LNCAP (cell line): ENCODE data around the gene DCPS.

Source experiments
- TF ChIP-seq, protein P1 (sequence below): fragments of 450-650 bp; IDR thresholded peaks from 2 replicates; pipeline ENCODE4 v1.5.1; 2017; ENCODE audit warnings: mild to moderate bottlenecking

The DCPS gene

DNA sequence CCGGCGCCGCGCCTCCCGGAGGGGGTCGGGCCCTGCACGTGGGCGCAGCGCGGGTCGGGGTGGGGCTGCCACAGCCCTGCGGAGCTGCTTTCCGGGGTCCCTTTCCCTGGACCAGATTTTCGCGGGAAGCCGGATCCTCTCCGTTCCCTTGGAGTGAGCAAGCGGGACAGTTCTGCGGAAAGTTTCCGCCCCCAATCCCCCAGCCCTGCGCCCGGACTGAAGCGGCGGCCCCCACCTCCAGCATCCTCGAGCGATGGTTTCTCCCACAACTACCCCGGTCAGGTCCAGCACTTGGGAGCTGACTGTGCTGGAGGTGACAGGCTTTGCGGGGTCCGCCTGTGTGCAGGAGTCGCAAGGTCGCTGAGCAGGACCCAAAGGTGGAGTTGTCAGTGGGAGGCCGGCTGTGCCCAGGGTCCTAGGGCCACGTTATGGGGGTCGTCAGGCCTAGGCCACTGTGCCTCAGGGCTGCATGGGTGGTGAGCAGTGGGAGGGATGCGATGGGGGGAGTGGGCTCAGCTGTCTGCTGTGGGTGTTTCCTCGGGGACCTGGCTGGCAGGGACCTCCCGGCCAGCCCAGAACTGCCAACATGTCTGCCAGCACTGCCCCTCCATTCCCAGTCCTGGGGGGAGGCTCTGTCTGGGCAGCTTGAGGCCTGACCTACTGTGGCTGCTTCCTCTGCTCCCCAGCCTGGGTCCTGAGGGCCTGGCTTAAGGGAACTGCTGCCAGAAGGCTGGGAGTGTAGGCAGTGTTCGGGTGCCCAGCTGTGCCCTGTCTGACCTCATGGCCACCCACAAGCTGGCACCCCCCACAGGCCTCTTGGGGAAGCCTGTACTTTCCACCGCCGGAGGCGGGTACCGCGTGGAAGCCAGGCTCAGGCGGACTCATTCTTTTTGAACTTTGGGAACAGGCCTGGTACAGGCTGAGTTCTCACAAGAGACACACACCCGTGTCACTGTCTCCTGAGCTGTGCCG is 52.4 kb downstream of the DCPS start:
- TF ChIP-seq, protein P1, sequence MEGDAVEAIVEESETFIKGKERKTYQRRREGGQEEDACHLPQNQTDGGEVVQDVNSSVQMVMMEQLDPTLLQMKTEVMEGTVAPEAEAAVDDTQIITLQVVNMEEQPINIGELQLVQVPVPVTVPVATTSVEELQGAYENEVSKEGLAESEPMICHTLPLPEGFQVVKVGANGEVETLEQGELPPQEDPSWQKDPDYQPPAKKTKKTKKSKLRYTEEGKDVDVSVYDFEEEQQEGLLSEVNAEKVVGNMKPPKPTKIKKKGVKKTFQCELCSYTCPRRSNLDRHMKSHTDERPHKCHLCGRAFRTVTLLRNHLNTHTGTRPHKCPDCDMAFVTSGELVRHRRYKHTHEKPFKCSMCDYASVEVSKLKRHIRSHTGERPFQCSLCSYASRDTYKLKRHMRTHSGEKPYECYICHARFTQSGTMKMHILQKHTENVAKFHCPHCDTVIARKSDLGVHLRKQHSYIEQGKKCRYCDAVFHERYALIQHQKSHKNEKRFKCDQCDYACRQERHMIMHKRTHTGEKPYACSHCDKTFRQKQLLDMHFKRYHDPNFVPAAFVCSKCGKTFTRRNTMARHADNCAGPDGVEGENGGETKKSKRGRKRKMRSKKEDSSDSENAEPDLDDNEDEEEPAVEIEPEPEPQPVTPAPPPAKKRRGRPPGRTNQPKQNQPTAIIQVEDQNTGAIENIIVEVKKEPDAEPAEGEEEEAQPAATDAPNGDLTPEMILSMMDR, result no peak

DNA sequence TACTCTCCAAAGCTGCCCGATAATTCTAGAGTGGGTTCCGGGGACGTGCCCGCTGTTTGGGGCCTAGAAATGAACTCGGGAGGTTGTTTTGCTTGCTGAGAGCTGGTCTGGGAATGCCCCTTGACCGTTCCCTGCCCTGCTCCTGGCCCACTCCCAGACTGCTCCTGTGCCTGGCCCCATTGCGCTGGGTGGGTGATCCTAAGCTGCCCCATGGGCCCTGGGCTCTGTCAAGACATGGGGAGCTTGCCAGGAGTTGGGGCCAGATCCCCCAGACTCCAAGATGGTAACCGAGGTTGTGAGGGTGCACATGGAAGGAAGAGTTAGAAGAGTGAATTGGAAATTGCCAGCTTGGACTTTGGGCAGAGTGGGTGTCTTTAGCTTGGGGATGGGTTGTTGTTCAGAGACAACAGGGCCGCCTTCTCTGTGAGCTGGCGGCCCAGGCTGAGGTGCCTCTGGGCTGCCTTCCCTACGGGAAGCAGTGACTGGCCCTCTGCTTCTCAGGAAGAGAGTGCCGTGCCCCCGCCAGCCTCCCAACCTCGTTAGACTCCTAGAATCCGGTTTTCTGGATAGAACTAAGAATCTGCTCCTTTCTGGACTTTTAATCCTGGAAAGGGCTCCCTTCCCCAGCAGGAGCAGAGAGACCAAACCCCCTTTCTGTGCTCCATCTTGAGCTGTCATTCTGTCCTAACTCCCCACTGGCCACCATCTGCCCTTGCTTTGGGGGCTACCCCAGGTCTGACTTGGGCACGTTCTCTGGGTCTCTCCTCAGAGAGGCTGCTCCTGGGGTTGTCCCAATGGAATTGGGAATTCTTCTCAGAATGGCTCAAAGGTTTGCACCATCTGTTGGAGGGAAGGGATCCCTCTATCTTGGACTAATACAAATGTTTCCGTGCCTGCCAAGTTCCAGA is 53.4 kb downstream of the DCPS start:
- TF ChIP-seq, protein P1, result no peak

DNA sequence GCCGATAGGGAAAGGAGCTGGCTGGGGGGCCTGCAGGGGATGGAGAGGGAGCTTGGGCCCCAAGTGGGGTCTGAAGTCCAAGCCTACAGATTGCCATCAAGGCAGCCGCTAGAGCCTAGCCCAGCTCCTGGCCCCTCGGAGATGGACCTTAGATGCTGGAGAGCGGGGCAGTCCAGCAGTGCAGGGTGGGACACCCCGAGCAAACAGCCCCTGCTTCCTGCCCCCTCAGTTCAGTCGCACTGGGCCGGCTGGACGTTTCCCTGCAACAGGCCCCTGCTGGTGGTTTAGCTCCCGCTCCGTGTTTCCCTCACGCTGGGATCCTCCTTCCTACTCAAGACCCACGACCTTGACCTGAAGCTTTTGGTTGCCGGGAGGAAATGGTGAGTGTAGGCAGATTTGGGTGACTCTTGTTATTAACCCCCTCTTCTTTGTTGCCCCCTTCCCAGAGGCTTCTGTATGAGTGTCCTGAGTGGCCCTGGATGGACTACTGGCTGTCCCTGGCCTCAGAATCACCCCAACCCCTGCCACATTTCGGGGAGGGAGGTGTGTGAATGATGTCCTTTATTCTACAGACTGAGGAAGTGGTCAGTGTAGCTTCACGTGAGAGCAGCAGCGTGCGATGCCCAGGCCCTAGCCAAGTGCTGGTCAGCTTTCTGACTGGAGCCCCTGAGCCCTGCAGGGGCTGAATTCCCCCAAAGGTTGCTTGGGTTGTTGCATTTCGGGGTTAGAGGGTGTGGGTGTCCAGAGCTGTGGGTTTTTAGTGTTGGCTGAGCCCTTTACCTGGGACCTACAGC is 54.3 kb downstream of the DCPS start:
- TF ChIP-seq, protein P1, result no peak

DNA sequence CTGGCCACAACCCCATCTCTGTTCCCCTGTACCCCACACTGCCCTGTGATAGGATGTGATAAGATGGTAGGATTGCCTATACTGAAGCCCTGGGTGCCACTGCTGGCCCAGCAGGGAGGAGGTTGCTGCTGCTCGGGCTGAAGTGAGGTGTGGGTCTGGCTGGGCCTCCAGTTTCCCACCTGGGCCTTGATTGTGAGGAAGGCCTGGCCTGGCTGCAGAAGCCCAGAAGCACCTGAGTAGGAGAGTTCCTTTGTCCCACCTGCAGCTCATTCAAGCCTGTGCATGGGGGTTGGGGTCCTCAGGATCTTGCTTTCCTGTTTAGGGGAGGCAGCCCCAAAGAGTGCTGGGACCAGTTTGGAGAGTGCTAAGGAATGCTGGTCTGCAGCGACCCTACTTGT is 54.9 kb downstream of the DCPS start:
- TF ChIP-seq, protein P1, result no peak

DNA sequence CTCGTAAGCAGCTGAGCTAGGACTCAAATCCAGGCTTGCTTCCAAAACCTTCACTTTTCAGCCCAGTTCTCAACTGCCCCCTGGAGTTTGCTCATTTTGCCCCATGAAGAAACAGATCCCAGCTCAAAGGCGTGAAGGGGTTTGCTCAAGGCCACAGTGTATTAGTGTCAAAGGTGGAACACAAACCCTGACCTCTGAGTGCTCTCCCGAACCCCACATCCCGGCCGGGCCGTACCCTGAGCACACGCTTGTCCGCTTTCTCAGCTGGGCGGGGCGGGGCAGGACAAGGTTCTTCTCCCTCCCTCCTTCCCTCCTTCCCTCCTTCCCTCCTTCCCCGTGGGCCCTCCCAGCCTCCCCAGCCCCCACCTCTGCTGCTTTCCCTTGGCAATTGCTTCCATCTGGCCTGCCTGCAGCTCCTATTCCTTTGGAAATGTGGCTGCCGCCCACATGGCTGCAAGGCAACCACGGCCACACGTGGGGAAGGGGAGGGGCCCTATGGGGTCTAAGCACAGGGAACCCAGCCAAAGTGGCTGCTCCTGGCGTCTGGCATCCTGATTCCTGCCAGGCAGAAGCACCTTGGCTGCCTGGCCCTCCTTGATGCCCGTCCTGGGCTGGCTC is 55.7 kb downstream of the DCPS start:
- TF ChIP-seq, protein P1, result no peak

DNA sequence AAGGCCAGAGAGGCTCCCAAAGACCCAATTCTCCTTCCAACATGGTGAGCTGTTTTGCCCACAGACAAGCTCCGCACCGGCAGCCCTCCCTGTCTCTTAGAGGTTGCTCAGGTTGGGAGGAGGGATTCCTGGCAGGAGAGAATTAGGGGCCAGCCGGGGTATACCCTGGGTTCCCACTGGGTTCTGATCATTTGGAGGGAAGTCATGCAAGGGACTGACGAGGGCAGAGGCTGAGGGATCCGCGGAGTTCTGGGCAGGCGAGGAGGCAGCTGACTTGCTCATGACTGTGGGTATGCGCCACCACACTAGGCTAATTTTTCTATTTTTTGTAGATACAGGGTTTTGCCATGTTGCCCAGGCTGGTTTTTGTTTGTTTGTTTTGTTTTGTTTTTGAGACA is 56.2 kb downstream of the DCPS start:
- TF ChIP-seq, protein P1, result no peak

DNA sequence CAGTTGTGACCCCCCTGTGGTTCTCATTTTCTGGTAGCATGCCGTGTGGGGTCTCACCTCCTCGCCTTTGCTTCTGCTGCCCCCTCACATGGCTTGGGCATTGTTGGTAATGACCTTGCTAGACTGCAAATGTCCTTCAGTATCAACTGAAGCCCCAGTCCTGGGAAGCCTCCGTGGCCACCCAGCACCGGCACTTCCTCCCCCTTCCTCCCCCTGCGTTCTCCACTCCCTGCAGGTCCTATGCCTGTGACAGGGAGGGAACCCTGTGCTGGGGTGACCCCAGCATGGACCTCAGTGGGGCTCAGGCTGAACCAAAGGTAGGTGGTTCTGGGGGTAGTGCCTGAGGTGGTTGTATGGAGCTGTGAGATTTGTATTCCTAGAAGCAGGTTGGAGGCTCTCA is 57.5 kb downstream of the DCPS start:
- TF ChIP-seq, protein P1, result no peak
